Measurements from ENCODE around the gene AUH. TPM values are rescaled to one million over a fixed set of nuclear protein-coding genes. Genes with fewer than 3 reads are reported as not detected.

The AUH gene
- total RNA-seq, 4 donors from 2014 or later = 37.1 to 59.9 (median 49.7) TPM

DNA sequence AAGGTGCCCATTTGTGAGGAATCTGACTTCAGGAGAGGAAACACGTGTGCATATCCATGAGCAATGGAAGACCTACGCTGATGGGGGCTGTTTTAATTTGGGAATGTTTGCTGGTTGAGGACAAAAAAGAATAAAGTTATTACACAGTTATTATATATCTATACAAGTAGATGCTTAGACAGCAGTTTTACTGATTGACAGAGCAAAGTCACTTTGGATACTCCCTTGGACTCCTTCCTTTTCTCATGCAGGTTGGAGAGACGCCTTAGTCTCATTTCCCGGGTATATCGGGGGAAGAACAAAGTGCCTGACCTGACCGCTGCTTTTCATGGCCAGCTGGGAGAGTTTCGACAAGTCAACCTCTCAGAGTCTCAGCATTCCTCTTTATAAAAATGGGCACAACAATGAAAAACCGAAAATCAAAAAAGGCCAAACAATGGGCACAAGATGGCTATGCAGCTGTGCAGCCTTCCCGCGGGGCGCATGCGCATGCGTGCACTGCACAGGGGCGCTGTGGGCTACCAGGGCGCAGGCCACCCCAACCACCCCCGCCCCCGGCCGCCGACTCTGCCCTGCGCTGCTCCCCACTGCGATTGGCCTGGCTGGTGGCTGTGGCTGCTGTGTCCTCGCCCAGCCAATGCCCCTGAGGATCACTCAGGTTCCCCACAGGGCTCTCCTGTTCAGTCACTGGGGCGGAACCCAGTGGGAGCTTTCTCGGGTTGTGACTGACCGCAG, 43.8 kb upstream of the AUH start:
- H3K4me3 ChIP-seq = no peak overlapping the region
- no peaks in the 10 kb centered on the region for H3K27me3 ChIP-seq
- no peak for DNase-seq
- no peaks in the 10 kb centered on the region for H3K9me3 ChIP-seq
- no peaks in the 10 kb centered on the region for H3K4me1 ChIP-seq
- peaks cover 0 to 41% (median 0%) of the 10 kb centered on the region in 3 donors for H3K36me3 ChIP-seq
- H3K27ac ChIP-seq = no peak overlapping the region
- TF ChIP-seq POLR2A (IDR thresholded peaks at IDR 0.05) = no peak
- TF ChIP-seq, protein P1, sequence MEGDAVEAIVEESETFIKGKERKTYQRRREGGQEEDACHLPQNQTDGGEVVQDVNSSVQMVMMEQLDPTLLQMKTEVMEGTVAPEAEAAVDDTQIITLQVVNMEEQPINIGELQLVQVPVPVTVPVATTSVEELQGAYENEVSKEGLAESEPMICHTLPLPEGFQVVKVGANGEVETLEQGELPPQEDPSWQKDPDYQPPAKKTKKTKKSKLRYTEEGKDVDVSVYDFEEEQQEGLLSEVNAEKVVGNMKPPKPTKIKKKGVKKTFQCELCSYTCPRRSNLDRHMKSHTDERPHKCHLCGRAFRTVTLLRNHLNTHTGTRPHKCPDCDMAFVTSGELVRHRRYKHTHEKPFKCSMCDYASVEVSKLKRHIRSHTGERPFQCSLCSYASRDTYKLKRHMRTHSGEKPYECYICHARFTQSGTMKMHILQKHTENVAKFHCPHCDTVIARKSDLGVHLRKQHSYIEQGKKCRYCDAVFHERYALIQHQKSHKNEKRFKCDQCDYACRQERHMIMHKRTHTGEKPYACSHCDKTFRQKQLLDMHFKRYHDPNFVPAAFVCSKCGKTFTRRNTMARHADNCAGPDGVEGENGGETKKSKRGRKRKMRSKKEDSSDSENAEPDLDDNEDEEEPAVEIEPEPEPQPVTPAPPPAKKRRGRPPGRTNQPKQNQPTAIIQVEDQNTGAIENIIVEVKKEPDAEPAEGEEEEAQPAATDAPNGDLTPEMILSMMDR (IDR thresholded peaks at IDR 0.05) = no peak

- Histone ChIP-seq H3K36me3 (peaks cover 0 to 25% (median 0%) of the 10 kb centered on the region in 3 donors), H3K27me3 (no peaks in the 10 kb centered on the region), H3K4me3 (no peak overlapping the region), H3K27ac (no peak overlapping the region), H3K4me1 (no peaks in the 10 kb centered on the region), H3K9me3 (no peaks in the 10 kb centered on the region)
- TF ChIP-seq, protein P1 (IDR thresholded peaks at IDR 0.05) = no peak
- TF ChIP-seq POLR2A (IDR thresholded peaks at IDR 0.05) = no peak
- DNase-seq = no peak
These were observed 42.2 kb upstream of the AUH start for GRCh38 chr9:91403665-91404543.

DNA sequence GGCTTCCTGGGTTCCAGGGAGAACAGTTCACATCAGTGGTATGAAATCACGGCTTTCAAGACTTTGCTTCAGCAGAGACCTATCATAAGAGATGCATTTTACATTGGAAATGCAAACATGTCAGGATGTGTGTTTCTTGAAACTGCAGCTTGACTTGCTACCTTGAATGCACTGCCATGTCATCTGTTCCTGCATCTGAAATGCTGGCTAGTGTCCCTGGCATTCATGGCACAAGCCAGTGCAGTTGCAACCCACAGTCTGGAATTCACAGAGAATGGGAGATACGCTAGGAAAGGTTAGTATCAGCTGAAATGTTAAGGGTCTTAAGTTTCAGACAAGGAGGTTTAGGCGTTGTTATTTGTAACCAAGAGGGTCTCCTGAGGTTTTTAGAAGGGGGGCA, 37.2 kb upstream of the AUH start:
- no peak overlapping the region for H3K27ac ChIP-seq
- no peak for DNase-seq
- H3K4me1 ChIP-seq = no peaks in the 10 kb centered on the region
- TF ChIP-seq, protein P1 (IDR thresholded peaks at IDR 0.05) = no peak
- no peak for TF ChIP-seq POLR2A (IDR thresholded peaks at IDR 0.05)
- no peak overlapping the region for H3K4me3 ChIP-seq
- H3K27me3 ChIP-seq = no peaks in the 10 kb centered on the region
- H3K36me3 ChIP-seq = no peaks in the 10 kb centered on the region
- no peaks in the 10 kb centered on the region for H3K9me3 ChIP-seq

DNA sequence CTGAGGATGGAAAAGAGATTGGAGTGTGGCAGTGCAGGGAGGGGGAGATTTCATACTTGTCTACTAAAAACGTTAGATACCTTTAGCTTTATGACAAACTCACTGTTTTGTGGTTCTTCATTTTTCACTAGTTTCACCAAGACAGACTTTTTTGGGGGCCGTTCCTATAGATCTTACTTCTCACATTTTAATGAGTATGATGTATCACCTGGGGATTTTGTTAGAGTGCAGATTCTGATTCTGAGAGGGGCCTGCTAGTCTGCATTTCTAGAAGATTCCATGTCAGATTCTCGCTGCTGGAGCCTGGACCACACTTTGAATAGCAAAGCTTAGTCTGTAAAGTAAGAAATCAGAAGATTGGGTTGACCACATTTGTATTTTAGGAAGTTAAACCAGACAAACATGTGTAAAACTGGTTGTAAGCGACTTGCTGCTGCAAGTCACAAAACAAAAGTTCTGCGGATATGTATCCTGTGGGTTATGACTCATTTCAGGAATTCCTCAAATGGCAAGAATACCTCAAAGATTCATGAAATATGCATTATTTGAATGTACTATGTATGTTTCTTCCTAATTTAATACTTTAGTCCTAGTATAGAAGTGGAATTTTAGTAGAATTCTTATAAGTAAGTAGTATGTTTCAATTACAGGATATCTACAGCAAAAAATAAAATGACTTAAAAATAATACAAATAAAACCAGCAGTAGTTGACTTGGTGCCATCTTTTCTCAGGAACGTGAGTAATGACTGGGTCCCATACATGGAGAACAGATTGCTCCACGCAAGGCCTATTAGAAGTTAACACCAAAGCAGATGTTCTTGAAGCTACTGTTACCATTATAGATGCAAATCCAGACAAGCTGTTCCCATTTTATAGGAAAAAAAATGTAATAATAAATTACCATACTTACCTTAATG, 34.1 kb upstream of the AUH start:
- TF ChIP-seq, protein P1 (IDR thresholded peaks at IDR 0.05) = no peak
- TF ChIP-seq POLR2A (IDR thresholded peaks at IDR 0.05) = no peak
- Histone ChIP-seq H3K4me3 (no peak overlapping the region), H3K27me3 (no peaks in the 10 kb centered on the region), H3K36me3 (no peaks in the 10 kb centered on the region), H3K27ac (no peak overlapping the region), H3K9me3 (no peaks in the 10 kb centered on the region), H3K4me1 (no peaks in the 10 kb centered on the region)
- no peak for DNase-seq

- DNase-seq = no peak
- H3K4me1 ChIP-seq = no peaks in the 10 kb centered on the region
- H3K9me3 ChIP-seq = no peaks in the 10 kb centered on the region
- TF ChIP-seq, protein P1 (IDR thresholded peaks at IDR 0.05) = no peak
- no peak for TF ChIP-seq POLR2A (IDR thresholded peaks at IDR 0.05)
- no peak overlapping the region for H3K27ac ChIP-seq
- no peaks in the 10 kb centered on the region for H3K36me3 ChIP-seq
- H3K4me3 ChIP-seq = no peak overlapping the region
- no peaks in the 10 kb centered on the region for H3K27me3 ChIP-seq
These were observed 33.4 kb upstream of the AUH start for GRCh38 chr9:91395106-91395552.

Data from Peyer's patch (tissue), 4 donors.